ENCODE results near the gene OR2A42. TPM values are rescaled to one million over a fixed set of nuclear protein-coding genes. Genes with fewer than 3 reads are reported as not detected.
"Not testable (repeated sequence)": the region's sequence is repeated elsewhere in the genome, so short reads cannot be mapped to it uniquely, and the experiment has no call there.

Gene OR2A42
- total and polyA plus RNA-seq, 2 experiments from 2014 or later, result 0.10 to 0.46 TPM

DNA sequence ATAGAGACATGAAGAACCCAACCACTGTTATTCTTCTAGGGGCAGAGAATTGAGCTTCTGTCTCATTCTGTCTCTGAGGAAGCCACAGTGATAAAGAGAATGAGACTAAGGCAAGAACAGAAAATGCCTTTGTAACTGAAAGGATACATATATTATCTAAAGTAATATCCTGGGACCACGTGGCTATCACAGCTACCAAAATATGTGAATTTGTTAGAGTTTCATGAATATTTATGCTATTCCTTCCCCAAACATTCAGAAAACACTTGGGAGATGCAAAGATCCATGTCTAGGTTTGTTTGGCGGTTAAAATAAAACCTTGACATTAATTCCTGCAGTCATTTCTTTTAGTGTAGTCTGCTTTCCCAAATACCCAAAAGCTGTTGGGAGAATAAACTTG, 22.7 kb upstream of the OR2A42 start:
- not testable (repeated sequence) for H3K27me3 ChIP-seq; H3K4me2 ChIP-seq; H2AFZ ChIP-seq; H3K27ac ChIP-seq; H3K36me3 ChIP-seq (replicated peaks; ENCODE audit: insufficient read depth, low read depth); H3K79me2 ChIP-seq; H3K9me3 ChIP-seq (ENCODE audit: low read depth); H4K20me1 ChIP-seq (ENCODE audit: insufficient read depth, poor library complexity, severe bottlenecking); DNase-seq (ENCODE audit: low spot score); H3K9me2 ChIP-seq (replicated peaks; ENCODE audit: insufficient read depth); H3K4me1 ChIP-seq (ENCODE audit: insufficient read depth); H3K4me3 ChIP-seq
- no CpG with 5 or more reads among the region's 2 CpGs for WGBS (ENCODE audit: low lambda C conversion rate, missing lambda C conversion rate)

DNA sequence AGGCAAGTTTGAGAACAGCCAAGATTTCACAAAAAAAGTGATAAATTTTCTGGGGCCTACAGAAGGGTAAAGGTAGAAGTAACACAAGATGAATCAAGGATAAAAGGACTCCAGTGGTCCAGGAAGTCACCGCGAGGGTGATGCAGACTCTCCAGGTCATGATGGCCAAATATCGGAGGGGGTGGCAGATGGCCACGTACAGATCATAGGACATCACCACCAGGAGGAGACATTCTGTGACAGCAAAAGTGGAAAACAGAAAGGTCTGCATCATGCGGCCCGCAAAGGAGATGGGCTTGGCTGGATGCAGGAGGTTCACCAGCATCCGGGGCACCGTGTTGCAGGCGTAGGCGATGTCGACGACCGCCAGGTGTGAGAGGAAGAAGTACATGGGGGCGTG, 19.7 kb upstream of the OR2A42 start:
- H3K79me2 ChIP-seq; H3K4me1 ChIP-seq (ENCODE audit: insufficient read depth); H3K9me2 ChIP-seq (replicated peaks; ENCODE audit: insufficient read depth); DNase-seq (ENCODE audit: low spot score); H4K20me1 ChIP-seq (ENCODE audit: insufficient read depth, poor library complexity, severe bottlenecking); H2AFZ ChIP-seq; H3K4me3 ChIP-seq; H3K9me3 ChIP-seq (ENCODE audit: low read depth); H3K27me3 ChIP-seq; H3K36me3 ChIP-seq (replicated peaks; ENCODE audit: insufficient read depth, low read depth); H3K4me2 ChIP-seq; H3K27ac ChIP-seq: not testable (repeated sequence)
- WGBS (ENCODE audit: low lambda C conversion rate, missing lambda C conversion rate), result 80% methylated on average over 1 of the region's 14 CpGs

DNA sequence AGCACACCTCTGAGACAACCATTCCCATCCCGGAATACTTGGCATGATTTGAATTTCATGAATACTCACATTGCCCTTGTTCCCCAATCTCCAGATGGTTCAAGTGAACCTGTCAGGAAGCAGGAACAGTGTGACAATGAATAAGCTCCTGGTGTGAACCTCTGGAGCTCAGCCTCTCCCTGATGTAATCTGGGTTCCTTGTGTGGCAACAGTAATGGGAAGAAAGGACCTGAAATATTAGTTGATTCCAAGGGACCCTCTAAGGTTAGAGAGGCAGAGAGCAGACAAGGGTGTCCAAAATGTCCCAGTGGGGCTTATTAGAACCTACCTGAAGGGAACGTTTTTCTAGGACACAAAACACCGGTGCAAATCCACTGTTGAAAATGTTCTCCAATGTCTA, 16.7 kb upstream of the OR2A42 start:
- Histone ChIP-seq H3K36me3 (replicated peaks; ENCODE audit: insufficient read depth, low read depth) (no peaks in the 10 kb centered on the region), H3K4me3 (no peak overlapping the region), H3K9me2 (replicated peaks; ENCODE audit: insufficient read depth) (no peaks in the 10 kb centered on the region), H2AFZ (no peak overlapping the region), H3K27me3 (no peaks in the 10 kb centered on the region), H3K27ac (no peak overlapping the region), H3K9me3 (ENCODE audit: low read depth) (no peaks in the 10 kb centered on the region), H4K20me1 (ENCODE audit: insufficient read depth, poor library complexity, severe bottlenecking) (no peaks in the 10 kb centered on the region), H3K4me1 (ENCODE audit: insufficient read depth) (no peaks in the 10 kb centered on the region), H3K79me2 (no peaks in the 10 kb centered on the region), H3K4me2 (no peak overlapping the region)
- WGBS (ENCODE audit: low lambda C conversion rate, missing lambda C conversion rate), result 87% methylated on average over 3 of the region's 3 CpGs
- no peak for DNase-seq (ENCODE audit: low spot score)
- TF ChIP-seq, protein P1, sequence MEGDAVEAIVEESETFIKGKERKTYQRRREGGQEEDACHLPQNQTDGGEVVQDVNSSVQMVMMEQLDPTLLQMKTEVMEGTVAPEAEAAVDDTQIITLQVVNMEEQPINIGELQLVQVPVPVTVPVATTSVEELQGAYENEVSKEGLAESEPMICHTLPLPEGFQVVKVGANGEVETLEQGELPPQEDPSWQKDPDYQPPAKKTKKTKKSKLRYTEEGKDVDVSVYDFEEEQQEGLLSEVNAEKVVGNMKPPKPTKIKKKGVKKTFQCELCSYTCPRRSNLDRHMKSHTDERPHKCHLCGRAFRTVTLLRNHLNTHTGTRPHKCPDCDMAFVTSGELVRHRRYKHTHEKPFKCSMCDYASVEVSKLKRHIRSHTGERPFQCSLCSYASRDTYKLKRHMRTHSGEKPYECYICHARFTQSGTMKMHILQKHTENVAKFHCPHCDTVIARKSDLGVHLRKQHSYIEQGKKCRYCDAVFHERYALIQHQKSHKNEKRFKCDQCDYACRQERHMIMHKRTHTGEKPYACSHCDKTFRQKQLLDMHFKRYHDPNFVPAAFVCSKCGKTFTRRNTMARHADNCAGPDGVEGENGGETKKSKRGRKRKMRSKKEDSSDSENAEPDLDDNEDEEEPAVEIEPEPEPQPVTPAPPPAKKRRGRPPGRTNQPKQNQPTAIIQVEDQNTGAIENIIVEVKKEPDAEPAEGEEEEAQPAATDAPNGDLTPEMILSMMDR (IDR thresholded peaks at IDR 0.05; ENCODE audit: poor library complexity), result no peak

DNA sequence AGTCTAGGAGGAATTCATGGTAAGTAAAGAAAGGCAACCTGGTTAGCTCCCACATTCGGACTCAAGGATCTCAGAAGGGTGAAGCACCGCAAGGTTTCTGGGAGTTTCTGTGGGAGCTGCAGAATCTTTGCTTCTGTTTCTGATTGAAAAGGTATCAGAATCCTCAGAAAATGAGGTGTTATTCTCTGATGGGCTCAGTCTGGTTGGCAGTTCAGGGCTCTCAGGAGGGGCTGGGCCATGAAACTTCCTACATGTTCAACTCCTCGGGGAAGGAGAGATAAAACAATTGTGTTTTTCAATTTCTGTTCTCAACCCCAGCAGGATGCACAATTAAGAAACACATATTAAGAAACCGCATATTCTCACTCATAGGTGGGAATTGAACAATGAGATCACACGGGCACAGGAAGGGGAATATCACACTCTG, 16.1 kb upstream of the OR2A42 start:
- no peaks in the 10 kb centered on the region for H3K27me3 ChIP-seq

DNA sequence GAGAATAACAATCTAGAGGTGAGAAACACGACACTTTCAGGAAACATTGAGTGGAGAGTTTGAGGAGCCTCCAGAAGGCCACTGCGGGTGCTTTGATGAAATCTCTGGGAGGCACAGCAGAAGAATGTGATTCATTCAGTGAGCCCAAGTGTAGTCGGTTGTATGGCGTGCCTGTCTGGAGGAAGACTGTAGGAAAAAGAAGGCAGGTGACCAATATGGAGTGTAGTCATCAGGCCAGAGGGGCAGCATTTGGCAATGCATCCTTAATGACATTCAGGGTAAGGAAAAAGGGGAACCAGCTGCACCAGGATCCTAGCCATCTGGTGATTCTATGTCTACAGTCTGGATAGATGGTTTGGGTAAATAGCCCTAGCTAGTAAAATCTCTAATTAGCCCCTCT, 12.9 kb upstream of the OR2A42 start:
- not testable (repeated sequence) for H3K4me2 ChIP-seq; H3K36me3 ChIP-seq (replicated peaks; ENCODE audit: insufficient read depth, low read depth); H4K20me1 ChIP-seq (ENCODE audit: insufficient read depth, poor library complexity, severe bottlenecking); H3K9me3 ChIP-seq (ENCODE audit: low read depth); H2AFZ ChIP-seq; DNase-seq (ENCODE audit: low spot score); H3K27ac ChIP-seq; H3K27me3 ChIP-seq; H3K79me2 ChIP-seq; H3K9me2 ChIP-seq (replicated peaks; ENCODE audit: insufficient read depth); H3K4me3 ChIP-seq; H3K4me1 ChIP-seq (ENCODE audit: insufficient read depth)
- no CpG with 5 or more reads among the region's 4 CpGs for WGBS (ENCODE audit: low lambda C conversion rate, missing lambda C conversion rate)

More for the DNA sequence above, 16.1 kb upstream of the OR2A42 start:
- no peaks in the 10 kb centered on the region for H3K79me2 ChIP-seq
- H3K4me1 ChIP-seq (ENCODE audit: insufficient read depth), result no peaks in the 10 kb centered on the region
- H3K4me2 ChIP-seq, result no peak overlapping the region
- H2AFZ ChIP-seq, result no peak overlapping the region
- H3K36me3 ChIP-seq (replicated peaks; ENCODE audit: insufficient read depth, low read depth), result no peaks in the 10 kb centered on the region
- 84% methylated on average over 5 of the region's 5 CpGs for WGBS (ENCODE audit: low lambda C conversion rate, missing lambda C conversion rate)
- no peaks in the 10 kb centered on the region for H3K9me3 ChIP-seq (ENCODE audit: low read depth)
- H3K4me3 ChIP-seq, result no peak overlapping the region
- no peaks in the 10 kb centered on the region for H3K9me2 ChIP-seq (replicated peaks; ENCODE audit: insufficient read depth)
- peak; percentile 3 for DNase-seq (ENCODE audit: low spot score)
- TF ChIP-seq, protein P1 (IDR thresholded peaks at IDR 0.05; ENCODE audit: poor library complexity), result no peak
- TF ChIP-seq EZH2phosphoT487 (IDR thresholded peaks at IDR 0.05; ENCODE audit: low read depth, severe bottlenecking, unreplicated experiment) (no peak), EZH2 (IDR thresholded peaks at IDR 0.05; ENCODE audit: borderline replicate concordance) (no peak)
- no peak overlapping the region for H3K27ac ChIP-seq
- no peaks in the 10 kb centered on the region for H4K20me1 ChIP-seq (ENCODE audit: insufficient read depth, poor library complexity, severe bottlenecking)

DNA sequence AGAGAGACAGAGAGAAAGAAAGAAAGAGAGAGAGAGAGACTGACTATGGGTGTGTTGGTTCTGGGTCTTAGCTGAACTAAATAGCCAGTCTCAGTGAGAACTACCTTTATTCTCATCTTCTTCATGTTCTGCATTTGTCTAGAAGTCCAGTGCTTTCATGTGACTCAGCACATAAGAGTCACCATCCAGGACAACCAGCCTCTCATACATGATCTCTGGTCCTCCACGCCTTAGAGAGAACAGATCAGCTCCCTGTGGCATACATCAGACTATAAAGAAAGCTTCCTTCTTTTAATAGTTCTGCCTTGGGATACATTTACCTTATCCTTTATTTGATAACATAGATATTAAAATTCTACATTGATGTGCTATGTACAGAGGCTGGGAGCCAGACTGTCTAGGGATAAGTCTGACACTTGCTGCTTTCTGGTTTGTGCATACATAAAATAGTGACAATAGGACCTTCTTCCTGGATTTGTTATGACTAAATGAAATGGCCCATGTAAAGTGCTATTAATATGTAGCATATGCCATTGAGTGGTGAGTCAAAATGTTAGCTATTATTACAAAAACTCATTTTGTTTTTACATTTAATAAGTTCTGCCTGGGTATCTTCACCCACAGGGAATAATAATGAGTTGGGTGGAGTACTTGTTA, 8.4 kb upstream of the OR2A42 start:
- H3K4me1 ChIP-seq (ENCODE audit: insufficient read depth); H4K20me1 ChIP-seq (ENCODE audit: insufficient read depth, poor library complexity, severe bottlenecking); H3K27me3 ChIP-seq; H3K27ac ChIP-seq; H3K4me3 ChIP-seq; H3K36me3 ChIP-seq (replicated peaks; ENCODE audit: insufficient read depth, low read depth); H3K9me3 ChIP-seq (ENCODE audit: low read depth); H2AFZ ChIP-seq; H3K79me2 ChIP-seq; DNase-seq (ENCODE audit: low spot score); H3K4me2 ChIP-seq; H3K9me2 ChIP-seq (replicated peaks; ENCODE audit: insufficient read depth): not testable (repeated sequence)
- WGBS (ENCODE audit: low lambda C conversion rate, missing lambda C conversion rate), result no CpG with 5 or more reads among the region's 1 CpG

DNA sequence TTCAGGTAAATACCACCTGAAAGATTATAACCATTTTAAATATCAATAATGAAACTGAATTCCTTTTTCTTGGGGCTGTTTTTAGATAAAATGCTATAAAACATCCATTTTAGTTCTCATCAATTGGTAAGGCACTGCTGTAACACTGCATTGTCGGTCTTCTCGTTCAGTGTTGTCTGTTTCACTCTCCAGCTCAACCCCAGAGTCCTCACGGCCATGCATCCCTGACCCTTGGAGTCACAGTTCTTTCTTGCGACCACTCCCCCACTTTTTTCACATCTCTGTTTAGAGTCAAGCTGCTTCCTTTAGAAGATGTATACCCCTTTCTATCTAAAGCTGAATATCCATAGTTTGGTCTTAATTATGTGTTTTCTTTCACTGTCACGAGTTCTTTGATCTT, 7.6 kb upstream of the OR2A42 start:
- H3K79me2 ChIP-seq; H3K4me3 ChIP-seq; H3K36me3 ChIP-seq (replicated peaks; ENCODE audit: insufficient read depth, low read depth); H3K27ac ChIP-seq; H4K20me1 ChIP-seq (ENCODE audit: insufficient read depth, poor library complexity, severe bottlenecking); DNase-seq (ENCODE audit: low spot score); H3K9me3 ChIP-seq (ENCODE audit: low read depth); H3K4me2 ChIP-seq; H3K4me1 ChIP-seq (ENCODE audit: insufficient read depth); H3K27me3 ChIP-seq; H2AFZ ChIP-seq; H3K9me2 ChIP-seq (replicated peaks; ENCODE audit: insufficient read depth): not testable (repeated sequence)
- WGBS (ENCODE audit: low lambda C conversion rate, missing lambda C conversion rate), result no CpG with 5 or more reads among the region's 5 CpGs
